Neural progenitor cell (in vitro differentiated cells): Measurements from ENCODE around the gene SPRED1. TPM values are rescaled to one million over a fixed set of nuclear protein-coding genes. Genes with fewer than 3 reads are reported as not detected.
"Not testable (repeated sequence)": the region's sequence is repeated elsewhere in the genome, so short reads cannot be mapped to it uniquely, and the experiment has no call there.

Experiments used
- DNase-seq: peaks from one replicate; pipeline ENCODE4 v3.0.0-alpha.2; 2016; ENCODE audit warnings: low spot score
- H2AFZ ChIP-seq: fragments of 200-600 bp; sonication (generic); replicated peaks from 2 replicates; pipeline ENCODE4 v1.6.1; 2016; ENCODE audit warnings: antibody characterized with exemption
- H3F3A ChIP-seq: fragments of 200-600 bp; sonication (generic); 2 replicates; pipeline ENCODE4 v1.6.1; 2016; ENCODE audit warnings: antibody characterized with exemption, low read depth
- H3K27ac ChIP-seq: fragments of 200-600 bp; sonication (generic); 2 replicates; pipeline ENCODE4 v1.5.1; 2016; ENCODE audit warnings: mild to moderate bottlenecking
- H3K27me3 ChIP-seq: fragments of 200-600 bp; sonication (generic); 2 replicates; pipeline ENCODE4 v1.6.1; 2016; ENCODE audit warnings: mild to moderate bottlenecking, moderate library complexity
- H3K36me3 ChIP-seq: fragments of 200-600 bp; sonication (generic); 2 replicates; pipeline ENCODE4 v1.5.1; 2016
- H3K4me1 ChIP-seq: fragments of 200-600 bp; sonication (generic); 2 replicates; pipeline ENCODE4 v1.6.1; 2016; ENCODE audit warnings: mixed run types
- H3K4me2 ChIP-seq: fragments of 200-600 bp; sonication (generic); 2 replicates; pipeline ENCODE4 v1.6.1; 2016
- H3K4me3 ChIP-seq: fragments of 200-600 bp; sonication (generic); 2 replicates; pipeline ENCODE4 v1.5.1; 2016
- H3K79me2 ChIP-seq: fragments of 200-600 bp; sonication (generic); 2 replicates; pipeline ENCODE4 v1.6.1; 2016; ENCODE audit warnings: low read depth
- H3K9ac ChIP-seq: fragments of 200-600 bp; sonication (generic); 2 replicates; pipeline ENCODE4 v1.6.1; 2016
- H3K9me3 ChIP-seq: fragments of 200-600 bp; sonication (generic); 2 replicates; pipeline ENCODE4 v1.5.1; 2016; ENCODE audit warnings: low read depth
- H4K20me1 ChIP-seq: fragments of 200-600 bp; sonication (generic); 2 replicates; pipeline ENCODE4 v1.6.1; 2016; ENCODE audit warnings: low read depth
- H3K27ac Mint-ChIP-seq: 3 replicates; pipeline ENCODE4 v1.8.0; 2021; ENCODE audit warnings: mixed read lengths
- H3K27me3 Mint-ChIP-seq: 2 replicates; pipeline ENCODE4 v1.8.0; 2022; ENCODE audit warnings: low read depth, mild to moderate bottlenecking, inconsistent platforms, moderate library complexity, mixed read lengths; ENCODE audit not compliant: insufficient read depth
- H3K36me3 Mint-ChIP-seq: 3 replicates; pipeline ENCODE4 v1.8.0; 2021; ENCODE audit warnings: mixed read lengths
- H3K4me1 Mint-ChIP-seq: 3 replicates; pipeline ENCODE4 v1.8.0; 2021; ENCODE audit warnings: mixed read lengths
- H3K4me3 Mint-ChIP-seq: 3 replicates; pipeline ENCODE4 v1.8.0; 2021; ENCODE audit warnings: mild to moderate bottlenecking, moderate library complexity, mixed read lengths
- H3K9me3 Mint-ChIP-seq: 3 replicates; pipeline ENCODE4 v1.8.0; 2020; ENCODE audit warnings: mixed read lengths
- CTCF ChIP-seq: fragments of 200-600 bp; sonication (generic); IDR thresholded peaks from 2 replicates; pipeline ENCODE4 v1.5.1; 2017; ENCODE audit warnings: antibody characterized with exemption, mild to moderate bottlenecking
- EZH2 ChIP-seq: fragments of 200-600 bp; sonication (generic); IDR thresholded peaks from 2 replicates; pipeline ENCODE4 v1.6.1; 2017; ENCODE audit warnings: antibody characterized with exemption, mild to moderate bottlenecking, moderate library complexity
- EZH2phosphoT487 ChIP-seq: fragments of 200-600 bp; sonication (generic); IDR thresholded peaks from 2 replicates; pipeline ENCODE4 v1.6.1; 2017; ENCODE audit warnings: antibody characterized with exemption
- total RNA-seq: library from RNA; depleted of rRNA; stranded (reverse); fragments of >200 nt; gene quantifications from 2 replicates; pipeline ENCODE4 v1.2.3, GENCODE V29; 2015; ENCODE audit warnings: low replicate concordance

Gene SPRED1
- total RNA-seq, 1 donor from 2014 or later: 49.3 TPM

- no peak overlapping the region for H2AFZ ChIP-seq
- Mint-ChIP-seq H3K27ac (no peak overlapping the region), H3K4me1 (no peaks in the 10 kb centered on the region), H3K36me3 (peaks cover 70% of the 10 kb centered on the region), H3K4me3 (no peak overlapping the region), H3K27me3 (peaks cover 2% of the 10 kb centered on the region), H3K9me3 (peaks cover 57% of the 10 kb centered on the region)
- H3K4me1 ChIP-seq: no peaks in the 10 kb centered on the region
- no peaks in the 10 kb centered on the region for H3K9me3 ChIP-seq
- peaks cover 5% of the 10 kb centered on the region for H3K36me3 ChIP-seq
- H3K4me2 ChIP-seq: no peak overlapping the region
- TF ChIP-seq EZH2phosphoT487 (no peak), CTCF (no peak), EZH2 (no peak)
- no peak overlapping the region for H3K4me3 ChIP-seq
- no peak overlapping the region for H3K9ac ChIP-seq
- peaks cover 97% of the 10 kb centered on the region for H4K20me1 ChIP-seq
- no peak overlapping the region for H3K27ac ChIP-seq
- DNase-seq: no peak
- peaks cover 100% of the 10 kb centered on the region for H3K79me2 ChIP-seq
- no peaks in the 10 kb centered on the region for H3F3A ChIP-seq
- H3K27me3 ChIP-seq: no peaks in the 10 kb centered on the region
Measured at GRCh38 chr15:38275959-38276358, 23.3 kb downstream of the SPRED1 start.

- DNase-seq: not testable (repeated sequence)
Measured at GRCh38 chr15:38277281-38277680, 24.6 kb downstream of the SPRED1 start.

GRCh38 chr15:38281031-38281430 lies 28.4 kb downstream of the SPRED1 start:
- no peak for DNase-seq
- Histone ChIP-seq H3K9me3 (no peaks in the 10 kb centered on the region), H3K27me3 (no peaks in the 10 kb centered on the region), H3K79me2 (peaks cover 100% of the 10 kb centered on the region), H2AFZ (no peak overlapping the region), H3K36me3 (peaks cover 5% of the 10 kb centered on the region), H3K4me3 (no peak overlapping the region), H3K4me1 (no peaks in the 10 kb centered on the region), H3K9ac (no peak overlapping the region), H4K20me1 (peaks cover 97% of the 10 kb centered on the region), H3K4me2 (no peak overlapping the region), H3K27ac (no peak overlapping the region), H3F3A (no peaks in the 10 kb centered on the region)
- Mint-ChIP-seq H3K4me1 (no peaks in the 10 kb centered on the region), H3K36me3 (peaks cover 72% of the 10 kb centered on the region), H3K4me3 (no peak overlapping the region), H3K9me3 (peaks cover 73% of the 10 kb centered on the region), H3K27ac (no peak overlapping the region), H3K27me3 (peaks cover 2% of the 10 kb centered on the region)
- TF ChIP-seq EZH2: no peak

More at GRCh38 chr15:38277281-38277680, 24.6 kb downstream of the SPRED1 start:
- Histone ChIP-seq H3K79me2 (peaks cover 100% of the 10 kb centered on the region), H4K20me1 (peaks cover 95% of the 10 kb centered on the region)
- not testable (repeated sequence) for H3K4me1 ChIP-seq, H3K4me1 Mint-ChIP-seq, H3K27me3 ChIP-seq, H3K9me3 ChIP-seq, H3K36me3 ChIP-seq, H3K9ac ChIP-seq, H3K4me2 ChIP-seq, H3F3A ChIP-seq, H3K4me3 ChIP-seq, H3K27me3 Mint-ChIP-seq, H2AFZ ChIP-seq, H3K27ac ChIP-seq, H3K4me3 Mint-ChIP-seq, H3K27ac Mint-ChIP-seq
- Mint-ChIP-seq H3K36me3 (peaks cover 69% of the 10 kb centered on the region), H3K9me3 (peaks cover 59% of the 10 kb centered on the region)

GRCh38 chr15:38283010-38283409 lies 30.4 kb downstream of the SPRED1 start:
- Histone ChIP-seq H3F3A (no peaks in the 10 kb centered on the region), H2AFZ (no peak overlapping the region), H3K9me3 (no peaks in the 10 kb centered on the region), H3K36me3 (no peaks in the 10 kb centered on the region), H3K4me2 (no peak overlapping the region), H3K79me2 (peaks cover 100% of the 10 kb centered on the region), H4K20me1 (peaks cover 85% of the 10 kb centered on the region), H3K4me3 (no peak overlapping the region), H3K4me1 (no peaks in the 10 kb centered on the region), H3K9ac (no peak overlapping the region), H3K27ac (no peak overlapping the region), H3K27me3 (no peaks in the 10 kb centered on the region)
- no peaks in the 10 kb centered on the region for H3K4me1 Mint-ChIP-seq
- peaks cover 73% of the 10 kb centered on the region for H3K36me3 Mint-ChIP-seq
- peaks cover 76% of the 10 kb centered on the region for H3K9me3 Mint-ChIP-seq
- DNase-seq: no peak
- no peak for TF ChIP-seq EZH2
- no peak for TF ChIP-seq CTCF
- no peak for TF ChIP-seq EZH2phosphoT487
- no peak overlapping the region for H3K27ac Mint-ChIP-seq
- no peak overlapping the region for H3K4me3 Mint-ChIP-seq
- H3K27me3 Mint-ChIP-seq: no peaks in the 10 kb centered on the region
